GM19395 (cell line): ENCODE data around the gene ADTRP.
A peak's percentile ranks its signal among the peaks of the same experiment; 100 is the strongest.

Experiments used
- ATAC-seq: cut with Tn5 transposase; IDR thresholded peaks from one replicate; pipeline ENCODE4 v1.9.1; 2021; ENCODE audit warnings: mild to moderate bottlenecking, moderate library complexity; ENCODE audit not compliant: unreplicated experiment

ADTRP gene

DNA sequence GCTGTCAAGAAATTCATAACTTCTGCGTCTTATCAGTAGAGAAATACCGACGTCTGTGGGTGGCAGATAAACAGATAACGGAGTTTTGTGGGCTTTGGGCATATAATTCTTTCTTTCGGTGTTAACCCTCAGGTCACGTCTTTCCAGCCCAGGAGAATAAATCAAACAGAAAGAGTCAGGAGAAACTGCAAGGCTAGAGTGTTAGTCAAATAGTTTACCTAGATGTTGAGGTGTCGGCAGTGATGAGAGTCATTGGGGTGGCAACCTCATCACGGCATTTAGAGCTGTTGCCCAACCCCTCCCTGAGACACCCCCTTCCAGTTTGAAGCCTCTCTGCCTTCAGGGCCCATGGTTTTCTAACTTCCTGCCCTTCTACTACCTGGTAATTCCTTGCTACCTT lies 49.5 kb downstream of the ADTRP start:
- ATAC-seq: no peak

- ATAC-seq: no peak
These were observed 50.3 kb downstream of the ADTRP start for GRCh38 chr6:11727998-11728961.

DNA sequence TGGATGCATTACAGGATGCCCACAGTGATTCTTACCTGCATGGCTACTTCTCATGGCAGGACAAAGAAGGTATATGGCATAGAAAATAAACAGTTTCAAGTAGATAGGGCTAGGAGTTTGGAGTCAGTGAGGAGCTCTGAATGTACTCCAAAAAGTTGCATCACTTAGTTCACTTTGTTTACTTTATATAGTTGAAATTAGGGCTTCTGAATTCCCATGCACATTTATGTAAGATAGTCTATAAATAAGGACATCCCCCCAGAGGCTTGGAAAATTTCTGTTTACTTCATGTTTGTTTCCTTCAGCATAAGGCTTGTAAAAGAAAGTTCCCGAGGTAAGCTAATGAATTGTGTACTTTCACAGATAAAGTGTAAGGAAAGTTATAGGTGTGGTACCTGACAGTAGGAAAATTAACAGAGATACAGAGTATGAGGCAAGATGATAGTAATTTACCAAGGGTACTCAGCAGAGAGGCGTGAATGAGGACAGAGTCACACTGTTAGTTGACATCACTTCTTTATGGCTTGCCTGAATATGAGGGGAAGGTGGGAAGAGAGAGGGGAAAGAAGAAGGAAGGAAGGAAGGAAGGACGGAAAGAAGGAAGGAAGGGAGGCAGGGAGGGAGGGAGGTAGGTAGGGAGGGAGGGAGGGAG lies 51.1 kb downstream of the ADTRP start:
- ATAC-seq: no peak

GRCh38 chr6:11724286-11724685 lies 54.3 kb downstream of the ADTRP start:
- ATAC-seq: no peak

DNA sequence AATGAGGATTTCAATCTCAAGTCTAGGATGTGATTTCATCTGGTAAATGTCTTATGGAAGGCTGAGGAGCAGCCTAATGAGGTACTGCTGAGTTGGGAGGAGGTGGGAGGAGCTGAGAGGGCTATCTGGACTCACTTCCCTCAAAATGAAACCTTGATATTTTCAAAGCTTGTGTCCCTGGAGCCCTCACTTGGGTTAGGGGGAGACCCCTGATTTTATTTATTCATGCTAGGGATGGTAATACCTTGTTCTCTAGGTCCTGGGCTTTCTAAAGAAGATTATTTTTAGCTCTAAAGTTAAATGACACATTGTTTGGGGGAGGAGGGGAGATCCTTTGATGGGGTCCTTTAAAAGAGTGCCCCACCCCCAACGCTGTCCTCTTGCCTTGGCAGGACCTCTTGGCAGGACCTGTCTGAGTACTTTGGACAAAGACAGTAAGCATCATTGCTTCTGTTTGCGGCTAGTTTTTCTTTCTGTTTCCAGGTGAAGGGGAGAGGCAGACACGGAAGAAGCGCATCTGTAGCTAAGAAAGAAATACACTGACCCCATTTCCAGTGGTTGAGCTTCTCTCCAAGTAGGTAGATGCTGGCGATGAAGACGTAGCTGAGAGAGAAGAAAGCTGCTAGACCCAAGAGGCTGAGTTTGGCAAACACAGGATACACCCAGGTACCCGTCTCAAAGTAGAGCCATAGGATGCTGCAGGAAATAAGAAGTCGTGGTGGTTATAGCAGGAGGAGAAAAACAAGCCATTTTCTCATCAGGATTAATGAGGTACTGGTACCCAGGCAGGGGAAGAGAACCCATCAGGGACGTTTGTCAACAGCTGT lies 55.6 kb downstream of the ADTRP start:
- ATAC-seq: peak; percentile 62

DNA sequence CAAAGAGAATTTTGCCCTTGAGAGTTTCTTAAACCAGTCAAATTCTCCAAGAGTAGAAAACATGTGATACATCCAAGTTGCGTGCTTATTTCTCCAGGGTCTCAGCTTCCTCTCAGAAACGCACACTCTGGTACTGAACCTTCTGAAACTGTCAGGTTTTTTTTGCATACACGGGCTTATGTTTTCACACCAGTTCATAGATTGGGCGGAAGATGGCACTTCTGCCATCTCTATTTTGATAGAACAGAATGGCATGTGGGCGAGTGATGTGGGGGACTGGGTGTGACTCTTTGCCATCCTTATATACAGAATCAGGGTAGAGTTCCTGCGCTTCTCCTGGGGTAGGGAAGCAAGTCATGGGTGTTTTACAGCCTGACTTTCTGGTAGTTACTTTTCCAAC lies 56.4 kb downstream of the ADTRP start:
- ATAC-seq: no peak

- ATAC-seq: no peak
These were observed 60.1 kb downstream of the ADTRP start for GRCh38 chr6:11718463-11718862.

DNA sequence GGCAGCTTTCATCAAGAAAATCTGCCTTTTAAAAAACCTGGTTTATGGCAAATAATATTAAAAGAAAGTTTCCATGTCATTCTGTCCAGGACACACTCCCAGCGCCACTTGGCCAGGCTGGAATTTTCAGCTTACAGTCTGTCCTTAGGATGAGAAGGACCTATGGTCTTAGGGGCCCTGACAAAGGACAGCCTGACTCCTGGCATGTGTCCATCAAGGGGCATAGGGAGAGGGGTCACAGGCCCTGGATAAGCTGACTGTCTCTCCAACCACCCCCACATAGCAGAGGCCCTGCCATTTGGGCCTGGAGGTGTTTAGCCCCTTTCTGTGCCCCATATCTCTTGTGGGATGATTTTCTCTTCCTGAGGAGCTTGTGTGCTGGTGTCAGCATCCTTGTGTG lies 60.6 kb downstream of the ADTRP start:
- ATAC-seq: no peak

DNA sequence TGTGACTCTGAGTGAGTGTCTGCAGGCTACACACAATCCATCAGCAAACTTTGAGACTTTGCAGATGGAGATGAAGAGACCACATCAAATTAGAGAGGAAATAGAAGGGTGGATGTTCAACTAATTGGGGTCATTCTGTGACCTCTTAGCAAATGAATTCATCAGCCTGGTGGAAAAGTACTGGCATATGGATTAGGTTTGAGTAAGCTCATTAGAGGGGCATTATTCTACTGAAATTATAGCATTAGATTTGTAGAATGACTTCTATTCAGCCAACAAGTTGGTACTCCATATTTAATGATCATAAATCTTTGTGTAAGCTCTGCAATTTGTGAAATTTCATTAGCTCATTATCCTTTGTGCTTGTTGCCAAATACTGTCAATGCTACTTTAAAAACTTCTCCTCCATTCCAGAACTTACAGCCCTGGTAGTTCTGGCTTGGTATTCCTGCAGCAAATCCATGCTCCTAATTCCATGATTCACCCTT lies 63.8 kb downstream of the ADTRP start:
- ATAC-seq: no peak

DNA sequence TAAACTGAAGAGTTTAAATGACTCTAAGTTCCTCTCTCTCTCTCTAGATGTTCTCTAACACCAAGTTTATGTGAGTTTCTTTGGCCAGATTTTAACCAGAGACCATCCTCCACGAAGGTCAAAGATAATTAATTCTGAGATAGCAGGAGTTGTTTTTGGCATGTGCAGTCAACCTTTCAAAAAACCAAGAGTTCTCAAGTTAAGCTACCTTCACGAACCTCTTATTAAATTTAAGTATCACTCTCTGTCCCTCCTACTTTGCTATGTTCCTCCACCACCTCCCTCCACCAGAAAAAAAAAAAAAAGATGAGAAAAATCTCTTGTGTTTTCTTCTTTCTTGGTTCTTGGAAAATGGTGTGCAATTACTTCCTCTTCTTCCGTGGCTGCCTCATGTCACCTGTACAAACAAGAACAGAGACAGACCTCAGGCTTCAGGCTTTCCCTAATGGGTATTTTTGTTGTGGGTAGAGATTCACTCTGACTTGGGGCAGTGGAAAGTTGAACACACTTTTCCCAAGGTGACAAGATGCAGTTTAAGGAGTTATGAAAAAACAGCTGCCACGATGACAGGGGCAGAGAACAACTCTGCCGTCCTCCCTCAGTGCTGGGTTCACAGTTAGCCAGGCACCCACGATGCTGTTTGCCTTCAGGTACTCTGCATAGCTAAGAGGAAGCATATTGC lies 64.3 kb downstream of the ADTRP start:
- ATAC-seq: peak; percentile 50

DNA sequence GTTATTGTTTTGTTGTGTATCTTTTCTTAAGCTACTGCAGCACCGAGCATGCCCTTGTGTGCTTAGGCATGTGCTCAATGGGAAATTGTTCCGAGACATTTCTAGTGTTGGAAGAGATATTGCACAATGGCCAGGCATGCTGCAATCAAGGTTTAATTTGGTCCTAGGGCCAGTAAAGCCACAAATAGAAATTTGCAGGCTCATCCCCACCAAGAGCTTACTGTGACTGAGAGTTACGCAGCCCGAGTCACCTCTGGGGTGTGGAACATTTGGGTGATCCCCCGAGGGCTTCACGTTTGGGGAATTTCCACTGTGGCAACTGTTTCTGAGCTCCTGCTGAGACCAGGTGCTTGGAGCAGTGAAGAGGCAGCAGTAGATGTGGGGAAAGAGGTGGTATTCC lies 65.8 kb downstream of the ADTRP start:
- no peak for ATAC-seq

- ATAC-seq: no peak
These were observed 66.5 kb downstream of the ADTRP start for GRCh38 chr6:11711984-11712711.

DNA sequence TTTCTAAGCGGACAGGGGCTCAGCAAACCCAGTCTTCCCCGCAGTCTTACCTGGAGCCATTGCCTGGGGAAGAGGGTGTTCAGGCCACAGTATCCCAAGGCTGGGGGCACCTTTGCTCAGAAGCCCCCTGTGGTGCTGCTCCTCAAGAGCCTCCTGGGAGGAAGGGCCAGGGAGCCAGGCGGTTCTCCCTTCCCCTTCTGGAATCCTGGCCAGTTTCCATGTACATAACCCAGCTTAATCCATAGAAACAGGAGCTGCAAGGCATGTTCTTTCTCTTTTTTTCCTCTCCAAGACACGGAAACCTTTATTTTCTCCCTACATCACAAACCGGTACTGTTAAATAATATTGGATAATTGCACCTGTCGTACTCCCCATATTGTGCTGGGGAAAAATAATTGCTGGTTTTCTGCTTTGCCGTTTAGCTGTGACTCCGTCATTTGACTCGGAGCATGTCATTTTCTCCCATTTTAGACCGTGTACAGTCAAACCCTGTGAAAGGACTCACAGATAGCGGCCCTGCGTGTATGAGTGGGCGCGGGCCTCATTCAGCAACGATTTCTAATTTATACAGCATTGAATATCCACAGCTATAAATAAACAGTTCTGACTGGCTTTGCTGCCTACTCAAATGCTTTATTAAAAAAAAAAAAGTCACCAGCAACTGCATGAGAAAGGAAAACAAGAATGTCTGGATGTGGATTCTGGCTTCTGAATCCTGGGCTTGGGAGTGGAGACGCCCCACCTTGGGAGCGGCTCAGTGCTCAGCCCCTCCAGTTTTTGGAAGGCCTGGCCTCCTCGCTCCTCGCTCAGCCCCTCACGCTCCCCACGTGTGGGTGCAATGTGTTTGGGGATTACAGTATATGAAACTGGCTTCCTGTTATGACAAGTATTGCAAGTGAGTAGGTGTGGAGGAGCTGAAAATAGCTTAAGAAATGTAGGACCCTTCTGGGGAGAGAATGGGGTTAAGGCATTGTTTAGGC lies 67.3 kb downstream of the ADTRP start:
- ATAC-seq: peak; percentile 54

GRCh38 chr6:11710311-11710761 lies 68.3 kb downstream of the ADTRP start:
- no peak for ATAC-seq

DNA sequence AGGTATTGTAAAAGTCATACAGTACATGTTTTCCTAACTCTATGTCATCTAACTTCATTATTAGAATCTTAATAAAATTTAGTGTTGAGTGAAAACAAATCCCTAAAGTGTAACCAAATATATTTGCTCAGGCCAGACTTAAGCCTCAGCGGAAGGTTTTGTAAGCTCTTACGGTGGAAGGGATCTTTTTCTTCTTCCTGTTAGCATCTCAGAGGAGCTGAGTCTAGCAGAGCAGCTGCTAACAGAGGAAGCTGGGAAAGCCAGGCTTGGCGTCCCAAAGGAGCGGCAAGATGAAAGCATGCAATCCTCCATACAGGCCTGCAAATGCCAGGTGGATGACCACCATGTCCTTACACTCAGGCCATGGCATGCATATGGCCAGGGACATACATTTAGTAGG lies 72.4 kb downstream of the ADTRP start:
- no peak for ATAC-seq

DNA sequence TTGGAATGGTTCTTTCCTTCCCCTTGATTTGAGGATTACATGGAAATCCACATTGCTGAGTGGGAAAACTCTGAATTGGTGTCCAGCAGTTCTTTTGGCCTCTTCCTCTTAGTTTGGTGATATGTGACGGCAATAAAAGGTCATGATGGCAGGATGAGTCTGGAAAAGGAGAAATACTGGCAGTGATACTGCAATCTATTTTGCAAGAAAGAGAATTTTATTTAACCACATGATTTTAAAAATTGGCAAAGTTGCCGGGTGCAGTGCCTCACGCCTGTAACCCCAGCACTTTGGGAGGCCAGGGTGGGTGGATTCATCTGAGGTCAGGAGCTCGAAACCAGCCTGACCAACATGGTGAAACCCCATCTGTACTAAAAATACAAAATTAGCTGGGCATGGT lies 73.1 kb downstream of the ADTRP start:
- no peak for ATAC-seq

GRCh38 chr6:11705069-11705468 lies 73.5 kb downstream of the ADTRP start:
- no peak for ATAC-seq

DNA sequence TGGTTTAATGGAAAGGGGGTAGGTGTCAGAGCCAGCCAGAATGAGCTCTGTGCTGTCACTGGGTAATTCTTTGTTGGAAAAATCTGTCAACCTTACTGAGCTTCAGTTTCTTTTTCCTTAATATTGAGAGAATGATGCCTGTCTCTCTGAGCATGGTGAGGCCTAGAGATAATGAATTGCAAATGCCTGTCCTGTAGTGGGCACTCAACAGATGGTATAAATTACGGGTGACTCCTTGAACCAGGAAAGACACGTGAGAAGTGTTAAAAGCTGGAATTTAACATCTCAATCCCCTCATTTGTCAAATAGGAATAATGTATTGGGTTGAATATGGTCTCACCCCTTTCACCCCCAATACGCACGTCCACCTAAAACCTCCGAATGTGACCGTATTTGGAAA lies 74.9 kb downstream of the ADTRP start:
- ATAC-seq: no peak
